Measurements from ENCODE around the gene GOLM1.

The GOLM1 gene, protein sequence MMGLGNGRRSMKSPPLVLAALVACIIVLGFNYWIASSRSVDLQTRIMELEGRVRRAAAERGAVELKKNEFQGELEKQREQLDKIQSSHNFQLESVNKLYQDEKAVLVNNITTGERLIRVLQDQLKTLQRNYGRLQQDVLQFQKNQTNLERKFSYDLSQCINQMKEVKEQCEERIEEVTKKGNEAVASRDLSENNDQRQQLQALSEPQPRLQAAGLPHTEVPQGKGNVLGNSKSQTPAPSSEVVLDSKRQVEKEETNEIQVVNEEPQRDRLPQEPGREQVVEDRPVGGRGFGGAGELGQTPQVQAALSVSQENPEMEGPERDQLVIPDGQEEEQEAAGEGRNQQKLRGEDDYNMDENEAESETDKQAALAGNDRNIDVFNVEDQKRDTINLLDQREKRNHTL

DNA sequence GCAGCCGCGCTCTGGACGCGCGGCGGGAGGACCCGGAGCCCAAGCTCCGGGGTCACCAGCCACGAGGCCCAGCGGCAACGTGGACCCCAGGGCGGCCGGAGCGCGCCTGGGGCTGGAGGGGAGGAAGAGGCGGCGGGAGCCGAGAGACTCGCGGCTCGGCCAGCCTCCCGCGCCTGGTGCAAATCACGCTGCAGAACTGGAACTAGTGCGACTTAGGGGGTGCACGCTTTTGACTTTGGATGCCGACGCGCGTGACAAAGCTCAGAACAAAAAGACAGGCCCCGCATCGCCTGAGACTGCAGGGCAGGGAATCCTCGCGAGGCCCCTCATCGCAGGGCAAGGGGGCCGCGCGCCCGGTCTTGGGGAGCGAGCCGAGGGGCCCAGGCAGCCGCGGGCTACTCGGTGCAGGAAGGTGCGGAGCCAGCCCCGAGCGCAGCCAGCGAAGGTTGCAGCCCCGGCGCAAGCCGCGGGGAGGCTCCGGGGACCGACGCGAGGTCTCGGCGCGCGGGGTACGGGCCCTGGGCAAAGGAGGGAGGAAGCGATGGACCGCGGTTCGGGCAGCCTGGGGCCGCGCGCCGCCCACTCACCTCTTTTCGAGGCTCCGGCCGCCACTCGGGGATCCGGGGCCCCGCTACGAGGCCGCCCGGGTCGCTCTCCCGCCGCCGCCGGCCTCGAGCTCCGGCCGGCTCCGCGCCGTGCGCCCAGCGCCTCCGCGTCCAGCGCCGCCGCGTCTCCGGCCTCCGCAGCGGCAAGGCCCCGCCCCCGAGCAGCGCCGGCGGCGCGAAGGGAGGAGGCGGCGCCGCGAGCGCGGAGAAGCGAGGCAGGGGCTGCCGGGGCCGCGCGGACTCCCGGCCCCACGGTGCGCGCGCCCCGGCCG is at the start of gene GOLM1:
Gene GOLM1, minus strand, starts transcription at position 735 of the 877 bp plus-strand sequence. CDS start 20,238 bp downstream, outside the sequence.
- Histone ChIP-seq H3K36me3 (ENCODE audit: control insufficient read depth in 2 of 2, insufficient read depth in 1 of 2, low read length in 2 of 2) (no peaks in the 10 kb centered on the region), H3K4me3 (ENCODE audit: low read depth, low read length) (peak within 1 kb of the TSS; percentile 74), H3K4me1 (ENCODE audit: control insufficient read depth, insufficient read depth, low read length) (peaks cover 8% of the 10 kb centered on the region), H3K9me3 (ENCODE audit: control insufficient read depth, insufficient read depth, low read depth, low read length) (no peaks in the 10 kb centered on the region), H3K27ac (ENCODE audit: extremely low read depth, low read depth, low read length) (peak within 1 kb of the TSS; percentile 91)
- ChIA-PET CTCF (interaction anchor here (1.2 to 1.4 kb wide), 2 partner anchors 19 to 29 kb away, joined by 5 to 8 read pairs; no protein-coding TSS in a partner anchor), POLR2A (interaction anchor here (2.8 to 4.2 kb wide), 2 partner anchors 28 to 78 kb away, joined by 10 to 33 read pairs; no protein-coding TSS in a partner anchor)
- TF ChIP-seq ZNF530 (tag by site-specific recombination; IDR thresholded peaks at IDR 0.05; ENCODE audit: low read depth) (no peak), GLIS1 (tag by site-specific recombination; IDR thresholded peaks at IDR 0.05) (peak; percentile 23; the same call in 1 of the 2 replicates), SCRT1 (tag by site-specific recombination; IDR thresholded peaks at IDR 0.05; ENCODE audit: borderline replicate concordance) (no peak), ZSCAN30 (tag by site-specific recombination; IDR thresholded peaks at IDR 0.05) (0 out of 2 replicates have a peak, but pooled peaks have one; percentile 30), ZNF596 (tag by site-specific recombination; IDR thresholded peaks at IDR 0.05) (no peak), ZSCAN16 (tag by site-specific recombination; IDR thresholded peaks at IDR 0.05) (no peak), ZIC2 (tag by site-specific recombination; IDR thresholded peaks at IDR 0.05) (0 out of 2 replicates have a peak, but pooled peaks have one; percentile 8), ZNF211 (tag by site-specific recombination; IDR thresholded peaks at IDR 0.05; ENCODE audit: low read depth) (no peak), ZFP41 (tag by site-specific recombination; IDR thresholded peaks at IDR 0.05; ENCODE audit: borderline replicate concordance) (no peak), ZBTB20 (tag by site-specific recombination; IDR thresholded peaks at IDR 0.05) (peak; percentile 65; the same call in 1 of the 2 replicates), HOXC10 (CRISPR knock-in tag; IDR thresholded peaks at IDR 0.05) (no peak), ZNF311 (tag by site-specific recombination; IDR thresholded peaks at IDR 0.05; ENCODE audit: borderline replicate concordance) (no peak), KLF1 (tag by site-specific recombination; IDR thresholded peaks at IDR 0.05) (no peak), ZNF140 (tag by site-specific recombination; IDR thresholded peaks at IDR 0.05) (no peak), ZNF677 (tag by site-specific recombination; IDR thresholded peaks at IDR 0.05) (no peak), ZNF10 (tag by site-specific recombination; IDR thresholded peaks at IDR 0.05) (no peak), IKZF3 (tag by site-specific recombination; IDR thresholded peaks at IDR 0.05) (no peak), ZNF555 (tag by site-specific recombination; conservative IDR thresholded peaks at IDR 0.05) (no peak), ZFP37 (tag by site-specific recombination; IDR thresholded peaks at IDR 0.05) (peak; percentile 79), ZNF658 (tag by site-specific recombination; IDR thresholded peaks at IDR 0.05) (no peak), ZNF24 (tag by site-specific recombination; IDR thresholded peaks at IDR 0.05) (no peak)
- TF ChIP-seq, protein P1, sequence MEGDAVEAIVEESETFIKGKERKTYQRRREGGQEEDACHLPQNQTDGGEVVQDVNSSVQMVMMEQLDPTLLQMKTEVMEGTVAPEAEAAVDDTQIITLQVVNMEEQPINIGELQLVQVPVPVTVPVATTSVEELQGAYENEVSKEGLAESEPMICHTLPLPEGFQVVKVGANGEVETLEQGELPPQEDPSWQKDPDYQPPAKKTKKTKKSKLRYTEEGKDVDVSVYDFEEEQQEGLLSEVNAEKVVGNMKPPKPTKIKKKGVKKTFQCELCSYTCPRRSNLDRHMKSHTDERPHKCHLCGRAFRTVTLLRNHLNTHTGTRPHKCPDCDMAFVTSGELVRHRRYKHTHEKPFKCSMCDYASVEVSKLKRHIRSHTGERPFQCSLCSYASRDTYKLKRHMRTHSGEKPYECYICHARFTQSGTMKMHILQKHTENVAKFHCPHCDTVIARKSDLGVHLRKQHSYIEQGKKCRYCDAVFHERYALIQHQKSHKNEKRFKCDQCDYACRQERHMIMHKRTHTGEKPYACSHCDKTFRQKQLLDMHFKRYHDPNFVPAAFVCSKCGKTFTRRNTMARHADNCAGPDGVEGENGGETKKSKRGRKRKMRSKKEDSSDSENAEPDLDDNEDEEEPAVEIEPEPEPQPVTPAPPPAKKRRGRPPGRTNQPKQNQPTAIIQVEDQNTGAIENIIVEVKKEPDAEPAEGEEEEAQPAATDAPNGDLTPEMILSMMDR (tag by site-specific recombination; IDR thresholded peaks at IDR 0.05): peak; percentile 20; the same call in 1 of the 2 replicates
- TF ChIP-seq, protein P2, sequence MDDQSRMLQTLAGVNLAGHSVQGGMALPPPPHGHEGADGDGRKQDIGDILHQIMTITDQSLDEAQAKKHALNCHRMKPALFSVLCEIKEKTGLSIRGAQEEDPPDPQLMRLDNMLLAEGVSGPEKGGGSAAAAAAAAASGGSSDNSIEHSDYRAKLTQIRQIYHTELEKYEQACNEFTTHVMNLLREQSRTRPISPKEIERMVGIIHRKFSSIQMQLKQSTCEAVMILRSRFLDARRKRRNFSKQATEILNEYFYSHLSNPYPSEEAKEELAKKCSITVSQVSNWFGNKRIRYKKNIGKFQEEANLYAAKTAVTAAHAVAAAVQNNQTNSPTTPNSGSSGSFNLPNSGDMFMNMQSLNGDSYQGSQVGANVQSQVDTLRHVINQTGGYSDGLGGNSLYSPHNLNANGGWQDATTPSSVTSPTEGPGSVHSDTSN (CRISPR knock-in tag; IDR thresholded peaks at IDR 0.05): no peak
- TF ChIP-seq, protein P3, sequence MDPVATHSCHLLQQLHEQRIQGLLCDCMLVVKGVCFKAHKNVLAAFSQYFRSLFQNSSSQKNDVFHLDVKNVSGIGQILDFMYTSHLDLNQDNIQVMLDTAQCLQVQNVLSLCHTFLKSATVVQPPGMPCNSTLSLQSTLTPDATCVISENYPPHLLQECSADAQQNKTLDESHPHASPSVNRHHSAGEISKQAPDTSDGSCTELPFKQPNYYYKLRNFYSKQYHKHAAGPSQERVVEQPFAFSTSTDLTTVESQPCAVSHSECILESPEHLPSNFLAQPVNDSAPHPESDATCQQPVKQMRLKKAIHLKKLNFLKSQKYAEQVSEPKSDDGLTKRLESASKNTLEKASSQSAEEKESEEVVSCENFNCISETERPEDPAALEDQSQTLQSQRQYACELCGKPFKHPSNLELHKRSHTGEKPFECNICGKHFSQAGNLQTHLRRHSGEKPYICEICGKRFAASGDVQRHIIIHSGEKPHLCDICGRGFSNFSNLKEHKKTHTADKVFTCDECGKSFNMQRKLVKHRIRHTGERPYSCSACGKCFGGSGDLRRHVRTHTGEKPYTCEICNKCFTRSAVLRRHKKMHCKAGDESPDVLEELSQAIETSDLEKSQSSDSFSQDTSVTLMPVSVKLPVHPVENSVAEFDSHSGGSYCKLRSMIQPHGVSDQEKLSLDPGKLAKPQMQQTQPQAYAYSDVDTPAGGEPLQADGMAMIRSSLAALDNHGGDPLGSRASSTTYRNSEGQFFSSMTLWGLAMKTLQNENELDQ (tag by site-specific recombination; IDR thresholded peaks at IDR 0.05; ENCODE audit: low read depth): no peak
- TF ChIP-seq, protein P4, sequence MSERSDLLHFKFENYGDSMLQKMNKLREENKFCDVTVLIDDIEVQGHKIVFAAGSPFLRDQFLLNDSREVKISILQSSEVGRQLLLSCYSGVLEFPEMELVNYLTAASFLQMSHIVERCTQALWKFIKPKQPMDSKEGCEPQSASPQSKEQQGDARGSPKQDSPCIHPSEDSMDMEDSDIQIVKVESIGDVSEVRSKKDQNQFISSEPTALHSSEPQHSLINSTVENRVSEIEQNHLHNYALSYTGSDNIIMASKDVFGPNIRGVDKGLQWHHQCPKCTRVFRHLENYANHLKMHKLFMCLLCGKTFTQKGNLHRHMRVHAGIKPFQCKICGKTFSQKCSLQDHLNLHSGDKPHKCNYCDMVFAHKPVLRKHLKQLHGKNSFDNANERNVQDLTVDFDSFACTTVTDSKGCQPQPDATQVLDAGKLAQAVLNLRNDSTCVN (tag by site-specific recombination; optimal IDR thresholded peaks at IDR 0.05): peak; percentile 95
- TF ChIP-seq, protein P5, sequence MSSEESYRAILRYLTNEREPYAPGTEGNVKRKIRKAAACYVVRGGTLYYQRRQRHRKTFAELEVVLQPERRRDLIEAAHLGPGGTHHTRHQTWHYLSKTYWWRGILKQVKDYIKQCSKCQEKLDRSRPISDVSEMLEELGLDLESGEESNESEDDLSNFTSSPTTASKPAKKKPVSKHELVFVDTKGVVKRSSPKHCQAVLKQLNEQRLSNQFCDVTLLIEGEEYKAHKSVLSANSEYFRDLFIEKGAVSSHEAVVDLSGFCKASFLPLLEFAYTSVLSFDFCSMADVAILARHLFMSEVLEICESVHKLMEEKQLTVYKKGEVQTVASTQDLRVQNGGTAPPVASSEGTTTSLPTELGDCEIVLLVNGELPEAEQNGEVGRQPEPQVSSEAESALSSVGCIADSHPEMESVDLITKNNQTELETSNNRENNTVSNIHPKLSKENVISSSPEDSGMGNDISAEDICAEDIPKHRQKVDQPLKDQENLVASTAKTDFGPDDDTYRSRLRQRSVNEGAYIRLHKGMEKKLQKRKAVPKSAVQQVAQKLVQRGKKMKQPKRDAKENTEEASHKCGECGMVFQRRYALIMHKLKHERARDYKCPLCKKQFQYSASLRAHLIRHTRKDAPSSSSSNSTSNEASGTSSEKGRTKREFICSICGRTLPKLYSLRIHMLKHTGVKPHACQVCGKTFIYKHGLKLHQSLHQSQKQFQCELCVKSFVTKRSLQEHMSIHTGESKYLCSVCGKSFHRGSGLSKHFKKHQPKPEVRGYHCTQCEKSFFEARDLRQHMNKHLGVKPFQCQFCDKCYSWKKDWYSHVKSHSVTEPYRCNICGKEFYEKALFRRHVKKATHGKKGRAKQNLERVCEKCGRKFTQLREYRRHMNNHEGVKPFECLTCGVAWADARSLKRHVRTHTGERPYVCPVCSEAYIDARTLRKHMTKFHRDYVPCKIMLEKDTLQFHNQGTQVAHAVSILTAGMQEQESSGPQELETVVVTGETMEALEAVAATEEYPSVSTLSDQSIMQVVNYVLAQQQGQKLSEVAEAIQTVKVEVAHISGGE (tag by site-specific recombination; conservative IDR thresholded peaks at IDR 0.05; ENCODE audit: low read depth): 0 out of 2 replicates have a peak, but pooled peaks have one; percentile 11

All from HEK293 (cell line).